Umbilical cord (tissue), 2 donors: ENCODE data around the gene SPATA31D4. TPM values are rescaled to one million over a fixed set of nuclear protein-coding genes. Genes with fewer than 3 reads are reported as not detected.
"Not testable (repeated sequence)": the region's sequence is repeated elsewhere in the genome, so short reads cannot be mapped to it uniquely, and the experiment has no call there.

ENCODE experiments used
- DNase-seq: peaks from one replicate; pipeline ENCODE4 v3.0.0-alpha.2; 2015; ENCODE audit warnings: low spot score
- total RNA-seq: library from RNA; depleted of rRNA; stranded (reverse); fragments of >200 nt; gene quantifications from one replicate; pipeline ENCODE4 v1.2.3, GENCODE V29; 2014; ENCODE audit warnings: low replicate concordance; ENCODE audit not compliant: insufficient read depth

The SPATA31D4 gene
- total RNA-seq, result 1.7 TPM

DNA sequence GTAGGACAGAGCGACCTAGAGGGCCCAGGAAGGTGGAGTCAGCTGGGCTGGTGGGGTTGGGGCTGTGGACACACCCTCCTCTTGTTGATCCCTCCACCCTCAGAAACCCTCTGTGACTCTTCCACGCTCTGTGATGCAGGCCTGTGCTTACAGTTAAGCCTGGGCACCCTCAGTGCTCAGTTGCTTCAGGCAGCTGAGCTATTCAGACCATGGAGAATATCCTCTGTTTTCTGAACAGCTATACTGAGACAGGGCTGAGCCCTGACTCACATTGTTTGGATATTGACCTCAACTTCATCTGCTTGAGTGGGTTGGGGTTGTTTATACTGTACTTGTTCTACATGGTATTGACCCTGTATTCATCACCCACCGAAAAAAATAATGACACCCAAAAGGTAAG is at the start of gene SPATA31D4:
Gene SPATA31D4 (plus strand): TSS at position 124 of the 400 bp plus-strand sequence. CDS start 86 bp downstream, at position 210.
- not testable (repeated sequence) for DNase-seq

DNA sequence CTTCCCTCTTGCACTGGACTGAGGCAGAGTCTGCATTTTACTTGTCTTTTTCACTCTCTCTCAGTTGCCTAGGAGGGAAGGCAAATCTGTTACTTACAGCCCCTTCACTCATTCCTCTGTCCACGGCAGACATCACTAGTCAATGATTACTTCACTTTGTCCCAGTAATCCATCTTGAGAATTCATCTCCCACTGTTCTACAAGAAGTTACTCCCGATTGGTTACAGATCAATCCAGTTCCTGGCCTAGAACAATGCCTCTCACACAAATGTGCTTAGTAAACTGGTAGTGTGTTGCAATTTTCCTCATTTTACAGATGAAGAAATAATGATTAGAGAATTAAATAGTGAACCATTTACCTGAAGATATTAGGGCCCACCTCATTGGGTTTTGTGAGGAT is 49.7 kb upstream of the SPATA31D4 start:
- DNase-seq, result no peak

DNA sequence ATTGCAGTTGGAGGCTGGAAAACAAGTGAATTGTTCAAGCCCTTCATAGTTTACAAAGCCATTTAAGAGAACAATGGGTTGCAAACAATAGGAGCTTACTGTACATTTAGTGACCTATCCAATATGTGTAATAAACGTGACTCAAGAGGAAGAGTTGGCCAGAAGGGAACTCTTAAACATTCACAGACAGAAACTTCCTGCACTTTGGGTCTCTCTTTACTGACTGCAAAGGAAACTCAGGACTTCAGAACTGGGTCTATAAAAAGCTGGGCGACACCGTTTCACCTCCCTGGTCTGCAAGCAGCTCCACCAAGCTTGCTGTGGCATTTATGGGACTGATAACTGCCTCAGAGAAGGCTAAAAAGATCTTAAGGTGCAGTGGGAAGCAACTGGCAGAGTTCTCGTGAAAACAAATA is 48.7 kb upstream of the SPATA31D4 start:
- no peak for DNase-seq

DNA sequence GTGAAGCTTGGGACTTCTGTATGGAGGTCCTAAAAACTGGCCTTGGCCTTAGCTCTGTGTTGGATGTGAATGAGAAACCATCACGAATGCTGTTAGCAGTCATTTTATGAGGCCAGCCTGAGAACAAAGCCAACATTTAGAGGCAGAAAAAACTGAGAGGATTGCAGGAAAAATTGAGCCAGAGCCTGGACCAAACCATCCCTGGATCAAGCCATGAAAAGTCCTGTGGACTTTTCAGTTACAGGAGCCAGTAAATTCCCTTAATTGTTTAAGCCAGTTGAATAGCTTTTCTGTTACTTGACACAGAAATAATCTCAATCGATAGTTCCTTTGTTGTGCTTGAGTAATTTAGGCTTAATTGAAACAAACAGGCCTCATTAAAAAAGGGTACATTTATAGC is 42.6 kb upstream of the SPATA31D4 start:
- DNase-seq, result no peak

DNA sequence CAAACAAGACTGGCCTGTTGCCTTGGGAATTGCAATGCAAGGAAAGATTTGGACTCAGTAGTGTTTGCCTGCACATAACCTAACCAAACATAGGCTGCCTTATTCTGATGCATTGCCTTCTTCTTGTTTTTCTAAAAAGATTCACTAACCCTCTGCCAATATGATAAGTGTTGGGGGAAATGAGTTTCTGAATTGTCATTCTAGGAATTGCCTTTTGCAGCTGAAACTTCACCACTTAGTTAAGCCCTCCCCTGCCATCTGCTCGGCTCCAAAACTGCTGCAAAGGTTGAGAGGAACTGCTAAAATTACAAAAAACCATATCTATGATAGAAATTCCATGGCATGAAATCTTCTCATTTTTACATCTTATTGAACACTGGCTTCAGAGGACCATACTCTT is 41.6 kb upstream of the SPATA31D4 start:
- no peak for DNase-seq

DNA sequence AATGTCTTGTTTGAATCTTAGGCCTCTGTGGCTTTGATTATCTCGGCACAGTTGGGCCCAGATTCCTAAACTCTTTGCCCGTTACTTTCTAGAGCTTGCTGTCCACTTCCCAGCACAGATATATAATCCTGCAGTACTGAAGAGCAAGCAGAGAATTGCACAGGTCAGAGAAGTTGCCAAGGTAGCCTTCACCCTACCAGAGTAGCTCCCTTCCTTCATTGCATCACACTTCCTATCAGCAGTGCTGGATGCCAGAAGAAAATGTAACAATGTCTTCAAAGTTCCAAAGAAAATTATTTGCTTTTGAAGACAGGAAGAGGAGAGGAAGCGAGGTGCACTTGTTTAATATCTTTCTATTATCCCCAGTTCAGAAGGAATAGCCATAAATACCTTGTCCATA is 38.1 kb upstream of the SPATA31D4 start:
- no peak for DNase-seq

DNA sequence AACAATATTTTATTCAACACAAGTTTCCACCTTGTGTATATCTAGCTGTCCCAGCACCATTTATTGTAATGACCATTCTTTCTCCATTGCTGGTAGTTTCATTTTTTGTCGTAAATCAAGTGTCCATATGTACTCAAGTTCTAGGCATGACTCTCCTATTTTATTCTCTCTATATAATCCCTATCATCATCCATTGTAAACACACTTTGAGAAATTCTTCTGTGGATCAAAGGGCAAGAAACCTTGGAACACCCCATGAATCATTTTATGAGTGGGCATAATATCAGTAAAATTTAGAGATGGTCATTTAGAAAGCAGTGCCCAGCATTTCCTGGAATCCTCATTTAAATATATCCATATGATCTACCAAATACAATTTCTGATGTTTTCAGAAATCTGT is 35.8 kb upstream of the SPATA31D4 start:
- DNase-seq, result no peak

DNA sequence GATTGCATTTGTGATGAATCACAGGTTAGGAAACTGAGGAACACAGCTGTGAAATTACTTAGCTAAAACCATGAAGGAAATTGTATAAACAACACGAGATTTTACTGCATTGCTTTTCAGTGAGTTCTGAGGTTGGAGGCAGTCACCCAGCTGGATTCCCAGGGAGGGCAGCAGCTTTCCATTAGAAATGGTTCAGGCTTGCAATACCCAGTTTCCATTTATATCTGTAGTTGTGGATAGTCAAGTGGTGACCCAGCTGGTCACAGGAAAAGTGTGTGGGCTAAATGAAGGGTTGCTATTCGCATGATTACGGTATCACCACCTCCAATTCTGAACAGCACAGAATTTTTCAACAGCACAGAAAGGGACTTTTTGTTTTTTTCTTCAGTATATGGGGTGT is 34.3 kb upstream of the SPATA31D4 start:
- no peak for DNase-seq

DNA sequence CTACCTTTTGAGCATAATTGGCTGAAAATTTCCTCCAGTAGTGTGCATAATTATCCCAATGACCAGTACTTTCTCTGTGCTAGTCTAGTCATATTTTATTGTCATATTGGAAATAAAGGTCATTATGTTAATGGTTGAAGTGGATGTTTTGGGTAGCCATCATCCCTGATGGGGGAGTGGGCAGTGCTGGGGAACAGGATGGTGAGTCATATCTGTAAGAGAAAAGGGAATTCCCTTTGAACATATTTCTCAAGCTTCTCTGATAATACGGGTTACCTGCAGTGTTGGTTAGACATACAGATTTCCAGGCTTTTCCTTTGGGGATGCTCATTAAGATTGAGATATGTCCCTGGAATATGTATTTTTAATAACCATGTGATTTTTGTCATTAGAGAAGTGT is 33.3 kb upstream of the SPATA31D4 start:
- no peak for DNase-seq

DNA sequence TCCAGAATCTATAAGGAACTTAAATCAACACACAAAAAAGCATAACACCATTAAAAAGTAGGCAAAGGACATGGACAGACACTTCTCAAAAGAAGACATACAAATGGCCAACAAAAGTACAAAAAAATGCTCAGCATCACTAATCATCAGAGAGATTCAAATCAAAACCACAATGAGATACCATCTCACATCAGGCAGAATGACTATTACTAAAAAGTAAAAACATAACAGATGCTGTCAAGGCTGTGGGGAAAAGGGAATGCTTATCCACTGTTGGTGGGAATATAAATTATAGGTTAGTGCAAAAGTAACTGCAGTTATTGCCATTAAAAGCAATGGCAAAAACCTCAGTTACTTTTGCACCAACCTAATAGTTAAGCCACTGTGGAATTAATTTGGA is 32.2 kb upstream of the SPATA31D4 start:
- DNase-seq, result no peak

DNA sequence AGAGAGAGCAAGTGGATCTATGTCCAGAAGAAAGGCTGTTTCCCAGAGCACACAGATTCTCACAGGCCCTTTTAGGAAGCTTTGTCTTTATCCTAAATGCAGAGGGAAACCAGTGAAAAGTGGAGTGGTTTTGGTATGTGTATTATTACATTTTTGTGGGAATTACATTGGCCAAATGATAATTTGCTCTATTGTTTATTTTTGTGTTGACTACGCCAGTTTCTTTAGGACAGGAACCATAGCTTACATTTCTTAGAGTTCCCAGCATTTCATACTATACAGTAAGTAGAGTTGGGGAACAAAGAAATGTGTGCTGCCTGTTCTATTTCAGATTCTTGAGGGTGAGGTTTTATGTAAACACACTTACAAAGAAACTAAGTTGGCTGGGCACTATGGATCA is 29.4 kb upstream of the SPATA31D4 start:
- DNase-seq, result no peak

DNA sequence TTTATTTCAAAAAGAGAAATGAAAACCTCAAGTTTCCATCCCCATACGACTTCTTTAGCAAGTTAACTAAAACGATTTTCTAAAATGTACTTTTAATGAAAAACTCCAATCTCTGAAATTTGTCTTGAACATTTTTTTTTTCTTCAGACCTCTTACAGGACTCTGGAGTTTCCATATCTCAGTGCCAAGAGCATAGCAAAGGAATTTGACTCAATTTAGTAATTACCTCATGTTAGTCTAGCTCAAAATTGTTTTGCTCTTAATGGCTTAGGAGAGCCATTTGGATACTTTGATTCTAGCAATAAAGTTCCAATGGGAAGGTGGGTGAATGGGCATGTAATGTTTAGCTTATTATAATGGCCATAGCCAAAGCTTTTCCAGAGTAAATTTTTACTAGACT is 26.0 kb upstream of the SPATA31D4 start:
- DNase-seq, result peak; percentile 71

DNA sequence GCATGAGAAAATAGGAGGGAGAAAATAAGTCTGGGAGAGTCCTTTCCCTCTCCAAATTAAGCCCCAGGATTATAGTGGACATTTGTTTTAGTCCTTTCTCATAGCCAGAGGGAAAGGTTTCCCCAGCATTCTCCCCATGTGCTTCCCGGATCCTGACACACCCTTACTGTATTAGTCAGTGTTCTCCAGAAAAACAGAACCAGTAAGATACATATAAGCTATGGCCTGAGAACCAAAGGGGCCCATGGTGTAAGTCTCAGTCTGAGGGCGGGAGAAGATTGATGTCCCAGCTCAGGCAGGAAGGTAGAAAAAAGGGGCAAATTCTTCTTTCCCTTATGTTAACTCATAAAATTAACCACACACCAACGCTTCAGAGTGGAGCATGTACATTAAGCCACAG is 25.6 kb upstream of the SPATA31D4 start:
- peak; percentile 90 for DNase-seq

DNA sequence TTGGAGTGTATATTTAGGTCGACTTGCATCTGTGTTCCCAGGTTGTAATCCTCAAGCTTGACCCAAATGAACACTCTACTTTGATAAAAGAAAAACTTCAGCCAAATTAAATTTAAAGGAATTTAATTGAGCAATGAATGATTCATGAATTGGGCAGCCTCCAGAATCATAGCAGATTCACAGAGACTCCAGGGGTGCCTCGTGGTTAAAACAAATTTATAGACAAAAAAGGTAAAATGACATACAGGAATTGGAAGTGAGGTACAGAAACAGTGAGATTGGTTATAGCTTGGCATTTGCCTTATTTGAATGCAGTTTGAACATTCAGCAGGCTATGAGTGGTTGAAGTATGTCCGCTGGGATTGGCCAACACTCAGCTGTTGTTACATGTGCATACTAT is 21.6 kb upstream of the SPATA31D4 start:
- DNase-seq, result no peak

DNA sequence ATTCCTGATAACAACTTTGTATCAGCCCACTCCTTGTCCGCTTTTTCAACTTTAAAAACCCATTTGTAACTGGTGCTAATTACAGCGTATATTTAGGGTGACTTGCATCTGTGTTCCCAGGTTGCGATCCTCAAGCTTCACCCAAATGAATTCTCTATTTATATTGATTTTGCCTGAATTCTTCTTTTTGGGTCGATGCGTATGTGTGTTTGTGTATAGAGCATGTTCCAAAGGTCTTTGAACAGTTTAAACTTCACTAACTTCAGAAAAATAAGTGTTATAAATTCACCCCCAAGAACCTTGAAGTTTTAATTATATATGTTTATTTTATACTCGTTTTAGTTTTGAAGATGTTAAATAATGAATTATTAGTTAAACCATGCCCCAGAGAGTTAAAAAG is 16.1 kb upstream of the SPATA31D4 start:
- no peak for DNase-seq

DNA sequence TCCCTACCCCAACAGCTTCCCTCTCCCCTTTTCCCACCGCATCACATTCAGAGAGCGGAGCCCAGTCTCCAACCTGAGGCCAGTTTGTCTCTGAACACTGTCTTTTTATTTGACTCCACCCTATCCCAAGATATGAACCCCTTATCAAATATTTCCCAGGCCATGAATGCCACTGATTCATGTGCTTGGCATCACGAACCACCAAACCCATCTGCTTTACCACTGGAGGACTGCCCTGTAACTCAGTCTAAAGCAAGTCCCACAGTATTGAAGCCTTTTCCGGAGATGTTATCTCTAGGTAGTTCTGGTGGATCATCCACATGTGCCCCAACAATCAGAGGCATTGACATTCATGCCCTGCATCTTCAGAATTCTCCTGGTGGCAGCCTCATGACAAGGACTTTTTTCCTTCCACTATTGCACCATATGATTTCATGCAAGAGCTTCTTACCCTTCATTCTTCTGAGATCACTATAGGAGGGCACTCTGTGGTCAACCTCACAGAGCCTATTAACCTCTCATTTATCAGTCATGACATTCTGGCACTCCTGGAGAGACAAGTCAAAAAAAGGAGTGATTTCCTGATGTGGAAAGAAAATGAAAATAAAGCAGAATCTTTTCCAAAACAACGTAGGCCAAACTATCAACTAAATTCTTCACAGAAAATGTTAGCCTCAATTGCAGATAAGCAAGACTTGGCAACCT is 12.3 kb upstream of the SPATA31D4 start:
- no peak for DNase-seq

DNA sequence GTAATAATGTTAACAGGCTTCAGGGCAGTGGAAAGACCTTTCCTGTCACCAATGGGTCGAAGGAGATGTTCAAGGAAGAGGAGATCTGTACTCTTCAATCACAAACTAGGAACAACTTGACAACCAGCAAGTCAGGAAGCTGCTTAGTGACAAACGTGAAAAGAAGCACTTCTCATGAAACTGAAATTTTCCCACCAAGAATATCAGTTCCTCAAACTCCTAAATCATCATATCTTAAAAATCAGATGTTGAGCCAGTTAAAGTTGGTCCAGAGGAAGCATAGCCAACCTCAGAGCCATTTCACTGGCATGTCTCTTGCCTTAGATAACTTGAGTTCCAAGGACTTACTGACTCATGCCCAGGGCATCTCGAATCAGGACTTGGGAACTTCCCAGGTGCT is 9.7 kb upstream of the SPATA31D4 start:
- DNase-seq, result not testable (repeated sequence)

DNA sequence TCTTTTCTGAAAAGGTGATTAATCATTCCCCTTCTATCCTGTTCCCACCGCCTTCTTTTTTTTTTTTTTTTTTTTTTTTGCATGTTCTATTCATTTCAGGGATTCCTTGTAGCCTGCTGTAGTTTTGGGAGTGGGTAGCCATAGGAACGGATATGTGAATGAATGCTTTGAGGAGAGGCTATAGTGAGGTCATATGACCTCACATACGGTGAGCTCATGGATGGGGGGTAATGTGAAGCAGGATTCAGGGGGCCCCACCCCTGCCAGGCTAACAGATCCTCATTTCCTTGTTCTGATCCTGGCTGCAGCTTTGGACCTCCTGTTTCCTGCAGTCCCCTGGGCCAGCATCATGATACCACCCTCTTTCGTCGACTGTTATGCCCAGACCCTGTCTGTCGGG is 1.9 kb downstream of the SPATA31D4 start:
- DNase-seq, result not testable (repeated sequence)

DNA sequence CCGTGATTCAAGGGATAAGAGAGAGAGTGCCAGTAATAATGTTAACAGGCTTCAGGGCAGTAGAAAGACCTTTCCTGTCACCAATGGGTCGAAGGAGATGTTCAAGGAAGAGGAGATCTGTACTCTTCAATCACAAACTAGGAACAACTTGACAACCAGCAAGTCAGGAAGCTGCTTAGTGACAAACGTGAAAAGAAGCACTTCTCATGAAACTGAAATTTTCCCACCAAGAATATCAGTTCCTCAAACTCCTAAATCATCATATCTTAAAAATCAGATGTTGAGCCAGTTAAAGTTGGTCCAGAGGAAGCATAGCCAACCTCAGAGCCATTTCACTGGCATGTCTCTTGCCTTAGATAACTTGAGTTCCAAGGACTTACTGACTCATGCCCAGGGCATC is 5.3 kb downstream of the SPATA31D4 start:
- not testable (repeated sequence) for DNase-seq

DNA sequence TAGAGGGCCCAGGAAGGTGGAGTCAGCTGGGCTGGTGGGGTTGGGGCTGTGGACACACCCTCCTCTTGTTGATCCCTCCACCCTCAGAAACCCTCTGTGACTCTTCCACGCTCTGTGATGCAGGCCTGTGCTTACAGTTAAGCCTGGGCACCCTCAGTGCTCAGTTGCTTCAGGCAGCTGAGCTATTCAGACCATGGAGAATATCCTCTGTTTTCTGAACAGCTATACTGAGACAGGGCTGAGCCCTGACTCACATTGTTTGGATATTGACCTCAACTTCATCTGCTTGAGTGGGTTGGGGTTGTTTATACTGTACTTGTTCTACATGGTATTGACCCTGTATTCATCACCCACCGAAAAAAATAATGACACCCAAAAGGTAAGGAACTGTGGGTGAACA is 15.2 kb downstream of the SPATA31D4 start, which contains the start of gene SPATA31D3:
Gene SPATA31D3 (plus strand): TSS at position 108 of the 400 bp plus-strand sequence. CDS start 86 bp downstream, at position 194.
- DNase-seq, result not testable (repeated sequence)

DNA sequence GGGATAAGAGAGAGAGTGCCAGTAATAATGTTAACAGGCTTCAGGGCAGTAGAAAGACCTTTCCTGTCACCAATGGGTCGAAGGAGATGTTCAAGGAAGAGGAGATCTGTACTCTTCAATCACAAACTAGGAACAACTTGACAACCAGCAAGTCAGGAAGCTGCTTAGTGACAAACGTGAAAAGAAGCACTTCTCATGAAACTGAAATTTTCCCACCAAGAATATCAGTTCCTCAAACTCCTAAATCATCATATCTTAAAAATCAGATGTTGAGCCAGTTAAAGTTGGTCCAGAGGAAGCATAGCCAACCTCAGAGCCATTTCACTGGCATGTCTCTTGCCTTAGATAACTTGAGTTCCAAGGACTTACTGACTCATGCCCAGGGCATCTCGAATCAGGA is 20.4 kb downstream of the SPATA31D4 start:
- not testable (repeated sequence) for DNase-seq

DNA sequence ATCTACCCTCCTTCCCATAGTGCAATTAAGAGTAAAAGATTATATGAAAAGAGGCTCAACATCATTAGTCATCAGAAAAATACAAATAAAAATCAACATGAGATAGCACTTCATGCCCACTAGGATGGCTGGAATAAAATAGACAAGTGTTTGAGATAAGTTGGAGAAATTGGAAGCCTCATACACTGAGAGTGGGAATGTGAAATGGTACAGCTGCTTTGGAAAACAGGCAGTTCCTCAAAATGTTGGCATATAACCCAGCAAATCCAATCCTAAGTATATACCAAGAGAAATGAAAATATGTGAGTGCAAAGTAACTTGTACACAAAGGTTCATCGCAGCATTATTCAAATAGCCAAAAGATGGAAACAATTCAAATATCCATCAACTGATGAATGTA is 24.9 kb downstream of the SPATA31D4 start:
- no peak for DNase-seq

DNA sequence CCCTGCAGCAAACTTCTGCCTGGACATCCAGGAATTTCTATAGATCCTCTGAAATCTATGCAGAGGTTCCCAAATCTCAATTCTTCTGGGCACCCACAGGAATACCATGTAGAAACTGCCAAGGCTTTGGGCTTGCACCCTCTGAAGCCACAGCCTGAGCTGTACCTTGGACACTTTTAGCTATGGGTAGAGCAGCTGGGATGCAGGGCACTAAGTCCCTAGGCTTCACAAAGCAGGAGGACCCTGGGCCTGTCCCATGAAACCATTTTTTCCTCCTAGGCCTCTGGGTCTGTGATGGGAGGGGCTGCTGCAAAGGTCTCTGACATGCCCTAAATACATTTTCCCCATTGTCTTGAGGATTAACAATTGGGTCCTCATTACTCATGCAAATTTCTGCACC is 27.4 kb downstream of the SPATA31D4 start:
- no peak for DNase-seq
